ENCODE results near the gene PPIP5K2.
"Not testable (repeated sequence)": the region's sequence is repeated elsewhere in the genome, so short reads cannot be mapped to it uniquely, and the experiment has no call there.

The PPIP5K2 gene

GRCh38 chr5:103122242-103122641, 2.1 kb downstream of the PPIP5K2 start:
- DNase-seq (ENCODE audit: low read depth in 2 of 2): no peak

- no peak for DNase-seq (ENCODE audit: low read depth in 2 of 2)
Measured at GRCh38 chr5:103126557-103126956, 6.5 kb downstream of the PPIP5K2 start.

- DNase-seq (ENCODE audit: low read depth in 2 of 2): no peak
Measured at GRCh38 chr5:103127292-103127817, 7.3 kb downstream of the PPIP5K2 start.

- no peak for DNase-seq (ENCODE audit: low read depth in 2 of 2)
Measured at GRCh38 chr5:103128202-103128601, 8.1 kb downstream of the PPIP5K2 start.

GRCh38 chr5:103132684-103133083, 12.6 kb downstream of the PPIP5K2 start:
- no peak for DNase-seq (ENCODE audit: low read depth in 2 of 2)

GRCh38 chr5:103133231-103133630, 13.1 kb downstream of the PPIP5K2 start:
- no peak for DNase-seq (ENCODE audit: low read depth in 2 of 2)

DNA sequence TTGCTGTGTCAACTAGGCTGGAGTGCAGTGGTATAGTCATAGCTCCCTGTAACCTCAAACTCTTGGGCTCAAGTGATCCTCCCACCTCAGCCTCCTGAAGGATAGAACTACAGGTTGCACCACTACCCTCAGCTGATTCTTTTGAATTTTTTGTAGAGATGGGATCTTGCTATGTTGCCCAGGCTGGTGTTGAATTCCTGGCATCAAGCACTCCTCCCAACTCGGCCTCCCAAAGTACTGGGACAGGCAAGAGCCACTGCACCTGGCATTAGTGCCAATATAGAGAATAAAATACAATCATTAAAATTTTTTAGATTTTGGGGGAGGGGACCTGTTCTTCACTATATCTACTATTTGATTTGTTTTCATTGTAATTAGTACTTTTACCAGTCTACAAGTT, 15.4 kb downstream of the PPIP5K2 start:
- no peak for DNase-seq (ENCODE audit: low read depth in 2 of 2)

GRCh38 chr5:103138202-103138690, 18.1 kb downstream of the PPIP5K2 start:
- DNase-seq (ENCODE audit: low read depth in 2 of 2): no peak

DNA sequence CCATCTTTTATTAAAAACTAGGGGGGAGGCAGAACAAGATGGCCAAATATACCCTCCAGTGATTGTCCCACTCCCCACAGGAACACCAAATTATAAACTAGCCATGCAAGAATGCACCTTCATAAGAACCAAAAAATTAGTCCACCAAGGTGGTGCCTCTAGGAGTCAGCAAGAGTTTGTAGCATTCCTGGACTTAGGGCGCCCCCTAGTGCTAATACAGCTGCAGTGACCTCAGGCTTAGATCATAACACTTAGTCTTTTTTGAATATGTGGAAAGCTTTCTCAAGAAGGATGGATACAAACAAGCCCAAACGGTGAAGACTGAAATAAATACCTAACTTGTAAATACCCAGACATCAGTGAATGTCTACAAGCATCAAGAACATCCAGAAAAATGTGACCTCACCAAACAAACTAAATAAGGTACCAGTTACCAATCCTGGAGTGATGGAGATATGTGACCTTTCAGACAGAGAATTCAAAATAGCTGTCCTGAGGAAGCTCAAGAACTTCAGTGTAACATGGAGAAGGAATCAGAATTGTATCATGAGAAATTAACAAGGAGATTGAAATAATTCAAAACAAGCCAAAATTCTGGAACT, 19.3 kb downstream of the PPIP5K2 start:
- peak; percentile 23 to 26 for DNase-seq (ENCODE audit: low read depth in 2 of 2)

- not testable (repeated sequence) for DNase-seq (ENCODE audit: low read depth in 2 of 2)
Measured at GRCh38 chr5:103142132-103142531, 22.0 kb downstream of the PPIP5K2 start.

DNA sequence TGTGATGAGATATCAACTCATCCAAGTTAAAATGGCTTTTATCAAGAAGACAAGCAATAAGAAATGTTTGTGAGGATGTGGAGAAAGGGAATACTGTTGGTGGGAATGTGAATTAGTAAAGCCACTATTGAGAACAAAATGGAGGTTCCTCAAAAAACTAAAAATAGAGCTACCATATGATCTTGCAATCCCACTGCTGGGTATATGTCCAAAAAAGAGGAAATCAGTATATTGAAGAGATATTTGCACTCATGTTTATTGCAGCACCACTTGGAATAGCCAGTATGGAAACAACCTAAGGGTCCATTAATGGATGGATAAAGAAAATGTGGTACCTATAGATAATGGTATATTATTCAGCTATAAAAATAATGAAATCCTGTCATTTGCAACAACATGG, 25.1 kb downstream of the PPIP5K2 start:
- DNase-seq (ENCODE audit: low read depth in 2 of 2): no peak

GRCh38 chr5:103148213-103148612, 28.1 kb downstream of the PPIP5K2 start:
- no peak for DNase-seq (ENCODE audit: low read depth in 2 of 2)

DNA sequence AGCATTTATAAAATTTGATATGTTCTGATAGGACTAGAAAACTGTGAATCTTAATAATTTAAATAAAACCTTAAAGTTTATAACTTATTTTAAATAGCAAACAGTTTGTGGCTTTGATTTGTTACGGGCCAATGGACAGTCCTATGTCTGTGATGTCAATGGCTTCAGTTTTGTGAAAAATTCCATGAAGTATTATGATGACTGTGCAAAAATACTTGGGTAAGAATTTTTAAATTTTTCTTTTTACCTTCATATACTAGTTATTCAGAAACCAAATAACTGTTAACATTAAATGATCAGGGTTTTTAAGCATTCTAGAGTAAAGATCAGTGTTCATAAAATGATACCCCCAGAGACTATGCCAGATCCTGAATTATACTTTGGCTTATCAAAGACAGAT, 31.1 kb downstream of the PPIP5K2 start:
- no peak for DNase-seq (ENCODE audit: low read depth in 2 of 2)

DNA sequence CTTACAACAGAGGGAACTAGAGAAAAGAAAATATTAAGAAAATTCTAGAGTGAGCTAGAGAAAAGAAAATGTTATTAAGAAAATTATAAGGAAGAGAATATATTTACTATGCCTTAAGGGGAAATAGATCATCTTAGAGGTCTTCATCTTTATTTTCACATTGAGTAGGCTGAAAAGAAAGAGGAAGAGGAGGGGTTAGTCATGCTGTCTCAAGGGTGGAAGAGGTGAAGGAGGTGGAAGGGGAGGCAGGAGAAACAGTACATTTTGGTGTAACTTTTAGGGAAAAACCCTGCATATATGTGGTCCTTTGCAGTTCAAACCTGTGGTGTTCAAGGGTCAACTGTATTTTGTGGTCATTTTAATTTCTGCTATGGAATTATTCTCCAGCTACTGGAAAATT, 46.6 kb downstream of the PPIP5K2 start:
- DNase-seq (ENCODE audit: low read depth in 2 of 2): no peak

DNA sequence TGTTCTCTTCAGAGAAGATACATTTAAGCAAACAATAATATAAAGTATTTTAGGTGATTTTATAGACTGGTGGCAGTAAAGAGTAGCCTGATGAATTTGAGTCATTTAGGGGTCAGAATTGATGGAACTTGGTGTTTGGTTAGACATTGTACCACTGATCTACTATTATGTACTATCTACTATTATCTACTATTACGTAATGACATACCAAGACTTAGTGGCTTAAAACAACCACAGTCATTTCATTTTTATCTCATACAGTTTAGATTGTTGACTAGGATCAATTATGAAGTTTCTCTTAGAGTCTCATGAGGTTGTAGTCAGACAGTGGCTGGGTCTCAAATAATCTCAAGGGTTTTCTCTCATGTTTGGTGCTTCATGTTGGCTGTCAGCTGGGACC, 54.0 kb downstream of the PPIP5K2 start:
- DNase-seq (ENCODE audit: low read depth in 2 of 2): no peak

DNA sequence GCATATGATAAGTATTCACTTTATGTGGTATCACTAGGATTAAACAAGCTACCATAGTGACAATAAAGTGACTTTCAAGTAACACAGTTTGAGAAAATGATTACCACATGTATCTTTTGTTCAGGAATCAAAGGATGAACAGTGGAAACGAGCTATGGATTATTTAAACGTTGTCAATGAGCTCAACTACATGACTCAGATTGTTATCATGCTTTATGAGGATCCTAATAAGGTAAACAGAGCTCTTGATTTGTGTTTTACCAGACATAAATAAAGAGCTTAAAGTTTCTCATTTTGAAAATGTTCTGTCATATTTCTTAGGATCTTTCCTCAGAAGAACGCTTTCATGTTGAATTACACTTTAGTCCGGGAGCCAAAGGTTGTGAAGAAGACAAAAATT, 57.4 kb downstream of the PPIP5K2 start:
- DNase-seq (ENCODE audit: low read depth in 2 of 2): no peak

DNA sequence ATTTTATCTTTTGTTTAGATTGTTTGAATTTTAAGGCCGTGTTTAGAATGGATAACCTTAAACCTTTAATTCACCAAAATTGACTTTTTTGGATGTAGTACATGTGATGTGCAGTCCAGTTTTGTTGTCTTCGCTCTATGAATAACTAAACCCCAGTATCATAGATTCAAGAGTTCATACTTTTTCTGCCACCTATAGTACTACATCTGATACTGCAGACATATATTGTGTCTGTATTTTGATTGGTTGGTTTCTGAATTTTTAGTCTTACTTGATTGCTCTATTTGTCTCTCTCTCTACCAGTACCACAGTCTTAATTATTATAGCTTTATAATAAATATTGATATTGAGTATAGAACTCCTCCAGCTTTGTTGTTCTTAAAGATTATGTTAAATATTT, 58.1 kb downstream of the PPIP5K2 start:
- DNase-seq (ENCODE audit: low read depth in 2 of 2): no peak

- no peak for DNase-seq (ENCODE audit: low read depth in 2 of 2)
Measured at GRCh38 chr5:103186152-103186551, 66.1 kb downstream of the PPIP5K2 start.

- no peak for DNase-seq (ENCODE audit: low read depth in 2 of 2)
Measured at GRCh38 chr5:103188436-103188835, 68.3 kb downstream of the PPIP5K2 start.

DNA sequence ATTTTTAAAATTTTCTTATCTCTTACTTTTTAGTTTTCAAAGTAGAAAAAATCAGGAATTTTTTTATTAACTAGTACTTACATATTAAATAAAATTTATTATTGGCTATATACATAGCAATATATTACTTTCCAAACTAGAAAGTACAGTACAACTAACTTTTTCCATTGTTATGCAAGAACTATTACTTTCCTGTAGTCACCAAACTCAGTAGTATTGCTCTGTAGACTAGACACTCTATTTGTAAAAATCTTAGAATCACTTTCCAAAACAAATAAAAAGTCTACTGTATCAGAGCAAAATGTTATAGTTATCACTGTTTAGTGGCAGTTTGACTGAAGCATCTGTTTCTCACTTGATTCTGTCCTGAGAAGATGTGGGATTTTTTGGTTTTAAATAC, 83.1 kb downstream of the PPIP5K2 start:
- DNase-seq (ENCODE audit: low read depth in 2 of 2): no peak

GRCh38 chr5:103204990-103205389, 84.9 kb downstream of the PPIP5K2 start:
- not testable (repeated sequence) for DNase-seq (ENCODE audit: low read depth in 2 of 2)

- DNase-seq (ENCODE audit: low read depth in 2 of 2): no peak
Measured at GRCh38 chr5:103205991-103206700, 86.0 kb downstream of the PPIP5K2 start.

- DNase-seq (ENCODE audit: low read depth in 2 of 2): no peak
Measured at GRCh38 chr5:103207011-103207410, 86.9 kb downstream of the PPIP5K2 start.
